Renal cortical epithelial cell (primary cell): Measurements from ENCODE around the gene KRCC1. TPM values are rescaled to one million over a fixed set of nuclear protein-coding genes. Genes with fewer than 3 reads are reported as not detected.

Source experiments
- DNase-seq: peaks from one replicate; pipeline ENCODE4 v3.0.0-alpha.2; 2011; ENCODE audit warnings: low read depth
- total RNA-seq: library from RNA; depleted of rRNA; stranded (reverse); fragments of >200 nt; gene quantifications from 2 replicates; pipeline ENCODE4 v1.2.3, GENCODE V29; 2014

Gene KRCC1
- total RNA-seq = 30.7 and 31.6 TPM in 2 replicates

DNA sequence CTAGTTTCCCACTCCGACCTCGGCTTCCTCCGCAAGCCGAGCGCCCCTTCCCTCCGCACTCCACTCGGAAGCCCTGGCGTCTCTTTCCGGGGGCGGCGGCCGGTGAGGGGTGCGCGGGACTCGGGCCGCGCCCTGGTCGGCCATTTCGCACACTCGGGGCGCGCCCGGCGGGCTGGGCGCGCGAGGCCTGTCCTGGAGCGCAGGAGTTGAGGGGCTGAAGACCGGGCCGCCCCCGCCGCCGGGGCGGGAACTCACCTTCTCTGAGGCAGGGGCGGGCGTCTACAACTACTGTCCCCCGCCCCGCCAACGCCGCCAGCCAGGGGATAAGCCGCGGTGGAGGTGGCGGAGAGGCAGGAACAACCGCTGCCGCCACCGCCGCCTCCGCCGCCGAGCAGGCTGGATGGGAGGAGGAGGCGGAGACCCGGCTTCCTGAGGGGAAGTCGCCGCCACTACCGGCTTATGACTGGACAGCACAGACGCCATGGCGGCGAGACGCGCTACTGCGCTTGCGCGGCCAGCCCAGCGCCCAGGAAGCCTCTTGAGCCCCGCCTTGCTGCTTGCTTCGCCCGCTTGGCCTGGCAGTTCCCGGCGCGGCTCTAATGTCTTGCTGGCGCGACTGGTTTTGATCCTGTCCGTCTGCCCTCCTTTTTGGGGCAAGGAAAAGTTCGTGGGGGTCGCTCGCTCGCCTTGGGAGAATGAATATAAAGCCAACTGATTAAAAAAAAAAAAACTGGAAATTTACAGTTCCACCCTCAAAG is at the start of gene KRCC1:
Gene KRCC1 (minus strand): TSS at position 413 of the 758 bp plus-strand sequence. CDS start 27,220 bp downstream, outside the sequence.
- peak; percentile 93 for DNase-seq

DNA sequence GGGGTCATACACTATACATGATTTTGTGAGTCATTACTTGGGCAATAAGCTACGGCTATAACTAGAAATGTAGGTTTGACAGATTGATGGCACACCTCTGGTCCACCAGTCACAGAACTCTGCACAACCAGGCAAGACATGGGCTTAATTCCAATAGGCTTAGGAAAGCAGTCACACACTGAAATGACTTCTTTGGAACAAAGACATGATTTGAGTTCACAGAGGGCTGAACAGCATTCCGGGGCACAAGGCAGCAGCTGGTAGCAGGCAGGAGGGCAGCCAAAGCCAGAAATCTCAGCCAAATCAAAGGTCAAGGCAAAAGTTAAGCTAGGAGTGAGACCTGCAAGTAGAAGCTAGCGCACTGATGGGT is 44.9 kb upstream of the KRCC1 start:
- no peak for DNase-seq

DNA sequence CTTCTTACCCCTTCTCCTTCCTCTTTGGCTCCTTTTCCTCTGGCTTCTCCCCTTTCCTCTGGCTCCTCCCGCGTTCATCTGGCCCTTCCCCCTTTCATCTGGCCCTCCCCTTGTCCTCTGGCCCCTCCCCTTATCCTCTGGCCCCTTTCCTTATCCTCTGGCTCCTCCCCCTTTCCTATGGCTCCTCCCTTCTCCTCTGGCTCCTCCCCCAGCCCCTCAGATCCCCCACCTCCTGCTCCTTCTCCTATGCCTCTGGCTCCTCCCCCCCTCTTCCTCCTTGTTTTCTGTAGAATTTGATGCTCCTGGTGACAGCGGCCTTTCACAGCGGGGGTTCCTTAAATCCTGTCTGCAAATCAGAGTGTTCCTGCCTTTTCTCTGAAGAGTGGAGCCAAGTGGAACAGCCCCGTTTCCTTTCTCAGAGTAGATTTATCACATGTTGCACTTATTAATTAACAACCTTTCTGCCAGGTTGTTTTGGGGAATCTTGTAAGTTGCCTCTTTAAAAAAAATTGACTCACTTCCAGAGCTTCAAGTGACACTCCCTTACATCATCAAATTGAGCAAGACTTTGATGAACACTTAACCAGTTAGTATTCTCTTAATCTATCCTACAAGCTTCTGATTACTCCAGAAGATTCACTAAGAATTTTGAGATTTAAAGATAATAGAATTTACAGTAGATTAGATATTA is 44.4 kb upstream of the KRCC1 start:
- DNase-seq = peak; percentile 86

DNA sequence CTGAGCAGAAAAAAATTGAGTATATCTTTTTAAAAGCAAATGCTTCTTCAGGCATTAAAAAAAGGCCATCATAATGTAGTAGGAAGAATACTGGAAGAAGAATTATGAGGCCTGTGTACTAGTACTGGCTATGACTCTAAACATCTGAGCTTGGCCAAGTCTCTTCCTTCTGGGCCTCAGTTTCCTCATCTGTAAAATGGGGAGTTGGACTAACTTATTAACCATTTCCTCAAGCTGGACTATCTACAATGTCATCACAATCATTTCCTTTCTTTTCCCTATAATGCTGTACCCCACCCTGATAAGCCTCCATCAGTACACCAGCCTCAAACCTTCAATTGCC is 42.9 kb upstream of the KRCC1 start:
- DNase-seq = no peak

DNA sequence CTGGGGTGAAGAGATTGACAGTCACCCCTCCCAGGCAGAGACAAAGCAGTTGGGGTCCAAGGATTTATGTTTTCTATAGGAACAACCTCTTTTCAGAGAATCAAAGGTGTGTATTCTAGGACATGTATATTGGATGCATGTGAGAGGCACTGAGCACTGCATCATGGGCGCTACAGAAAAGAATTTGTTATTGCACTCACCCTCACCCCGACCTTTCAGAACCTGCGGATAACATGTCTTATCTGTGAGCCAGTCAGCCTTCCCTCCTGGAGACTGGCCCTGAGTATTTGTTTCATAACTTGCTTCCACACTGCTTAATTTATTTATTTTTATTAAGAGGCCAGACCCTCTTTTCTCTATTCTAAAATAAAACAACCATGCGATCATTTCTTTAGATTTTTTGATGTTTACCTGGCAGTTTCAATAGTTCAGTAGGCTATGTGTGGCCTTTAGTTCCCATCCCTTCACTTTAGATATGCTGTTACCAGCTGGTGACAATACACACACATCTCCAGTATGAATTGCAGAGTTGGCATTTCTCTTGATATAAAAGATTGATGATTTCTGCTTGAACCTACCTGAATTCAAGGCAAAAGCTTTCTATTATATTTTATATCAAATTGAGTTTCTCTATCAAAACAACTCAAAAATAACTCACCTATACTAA is 42.4 kb upstream of the KRCC1 start:
- no peak for DNase-seq

DNA sequence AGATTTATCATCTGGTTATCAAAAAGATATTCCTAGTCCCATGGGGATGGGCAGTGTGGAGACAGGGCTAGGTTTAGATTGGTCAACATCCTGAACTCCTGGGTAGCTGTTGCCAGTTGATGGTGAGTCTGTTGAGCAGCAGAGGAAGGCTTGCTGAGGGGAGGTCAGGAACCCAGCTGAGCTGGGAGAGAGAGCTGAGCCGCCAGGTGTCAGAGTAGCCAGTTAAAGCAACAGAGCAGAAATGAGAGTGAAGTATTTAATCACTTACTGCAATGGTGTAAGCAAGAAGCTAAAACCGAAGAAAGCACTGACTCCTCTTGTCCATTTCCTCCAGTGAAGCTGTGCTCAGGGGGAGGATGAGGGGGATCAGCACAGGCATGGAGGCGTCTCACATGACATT is 41.6 kb upstream of the KRCC1 start:
- DNase-seq = no peak

DNA sequence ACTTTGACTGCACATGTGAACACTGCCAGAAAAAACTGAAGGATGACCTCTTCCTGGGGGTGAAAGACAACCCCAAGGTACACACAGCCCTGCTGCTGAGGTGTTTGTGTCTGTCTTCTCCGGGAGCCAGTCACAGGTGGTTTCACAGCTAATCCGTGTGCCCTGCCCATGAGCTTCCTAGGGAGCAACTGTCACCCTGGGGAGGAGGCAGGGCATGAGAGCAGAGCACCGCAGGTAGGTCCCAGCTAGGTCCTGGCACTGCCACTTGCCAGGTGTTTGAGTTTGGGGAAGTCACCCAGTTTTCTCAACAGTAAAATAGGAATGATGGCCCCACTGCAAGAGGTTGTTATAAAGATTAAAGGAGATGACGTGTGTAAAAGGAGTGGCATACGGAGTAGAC is 41.1 kb upstream of the KRCC1 start:
- no peak for DNase-seq

DNA sequence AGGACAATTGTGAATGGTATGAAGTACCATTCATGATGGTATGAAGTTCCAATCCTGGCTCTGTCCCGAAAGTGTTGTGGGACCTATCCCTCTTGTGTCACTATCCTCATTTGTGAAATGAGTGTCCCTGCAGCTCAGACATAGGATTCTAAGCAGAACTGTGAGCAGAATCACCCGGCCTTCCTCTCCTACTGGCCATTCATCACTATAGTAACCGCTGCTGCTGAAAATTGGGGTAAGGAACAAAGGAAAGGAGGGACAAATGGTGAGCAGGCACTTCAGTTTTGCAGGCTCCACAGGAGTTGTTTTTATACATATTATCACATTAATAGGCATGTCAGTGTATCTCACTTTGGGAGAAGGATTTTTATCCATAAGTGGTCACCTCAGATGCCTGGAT is 39.4 kb upstream of the KRCC1 start:
- no peak for DNase-seq

DNA sequence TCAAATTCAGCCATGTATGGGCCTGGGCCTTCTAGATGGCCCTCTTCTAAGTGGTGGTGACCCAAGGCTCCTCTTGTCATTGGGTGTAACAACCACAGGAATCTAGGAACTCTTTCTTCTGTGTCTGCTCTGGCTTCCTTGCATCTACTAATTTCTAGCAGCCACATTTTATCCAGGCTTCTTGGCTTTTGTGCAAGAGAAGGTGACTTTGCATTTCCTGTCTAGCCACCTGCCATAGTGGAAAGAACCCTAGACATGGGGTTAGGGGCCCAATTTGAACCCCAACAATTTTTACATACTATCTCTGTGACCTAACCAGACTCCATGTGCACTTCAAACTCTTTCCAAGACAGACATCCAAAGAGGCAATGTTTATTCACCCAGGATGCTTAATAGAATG is 37.2 kb upstream of the KRCC1 start:
- no peak for DNase-seq

DNA sequence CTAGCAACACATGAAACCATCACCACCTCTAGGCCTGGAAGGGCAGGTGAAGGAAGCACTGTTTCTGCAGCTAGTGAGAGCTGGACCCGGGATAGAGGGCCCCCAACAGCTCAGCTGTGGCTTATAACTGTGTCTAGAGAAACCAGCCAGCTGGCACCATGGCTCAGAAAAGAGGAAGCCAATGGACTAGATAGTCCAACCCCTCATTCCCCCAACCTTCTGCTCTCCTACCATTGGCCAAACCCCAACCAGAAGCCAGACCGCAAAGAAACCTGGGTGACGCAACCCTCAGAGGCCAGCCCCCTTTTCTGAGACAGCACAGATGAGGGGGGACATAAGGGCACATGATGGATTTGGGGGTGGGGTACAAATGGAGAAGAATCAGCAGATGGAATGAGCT is 36.4 kb upstream of the KRCC1 start:
- no peak for DNase-seq

DNA sequence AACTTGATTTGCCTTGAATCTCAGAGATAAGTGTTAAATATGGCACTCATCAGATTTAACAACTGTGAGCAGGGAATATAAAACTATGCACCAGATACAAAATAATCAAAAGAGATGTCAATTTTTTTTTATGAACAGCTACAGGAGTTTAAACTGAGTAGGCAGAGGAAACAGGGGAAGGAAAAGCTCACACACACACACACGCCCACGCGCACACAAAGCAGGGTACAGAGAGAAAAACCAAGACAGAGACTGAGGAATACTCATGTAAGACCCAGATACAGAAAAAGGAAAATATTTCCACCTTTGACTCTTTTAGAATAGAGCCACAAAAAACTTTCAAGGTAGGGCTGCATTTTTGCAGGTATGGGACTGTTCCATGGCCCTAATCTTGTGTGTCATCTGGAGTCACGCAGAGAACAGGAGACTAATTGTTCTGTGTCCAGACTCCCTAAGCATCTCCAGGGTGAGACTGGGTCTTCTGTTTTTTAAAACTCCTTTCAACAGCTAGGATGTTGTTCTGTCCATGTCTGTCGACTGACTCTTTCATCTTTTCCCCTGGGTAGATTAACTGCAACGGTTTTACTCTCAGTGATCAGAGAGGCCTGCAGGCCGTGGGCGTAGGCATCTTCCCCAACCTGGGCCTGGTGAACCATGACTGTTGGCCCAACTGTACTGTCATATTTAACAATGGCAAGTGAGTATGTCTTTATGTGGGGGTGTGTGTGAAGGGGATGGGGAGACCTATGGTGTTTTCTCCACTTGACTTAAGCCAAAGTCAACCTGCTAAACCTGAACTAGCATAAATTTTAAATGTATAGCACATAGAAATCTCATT is 35.1 kb upstream of the KRCC1 start:
- DNase-seq = no peak

DNA sequence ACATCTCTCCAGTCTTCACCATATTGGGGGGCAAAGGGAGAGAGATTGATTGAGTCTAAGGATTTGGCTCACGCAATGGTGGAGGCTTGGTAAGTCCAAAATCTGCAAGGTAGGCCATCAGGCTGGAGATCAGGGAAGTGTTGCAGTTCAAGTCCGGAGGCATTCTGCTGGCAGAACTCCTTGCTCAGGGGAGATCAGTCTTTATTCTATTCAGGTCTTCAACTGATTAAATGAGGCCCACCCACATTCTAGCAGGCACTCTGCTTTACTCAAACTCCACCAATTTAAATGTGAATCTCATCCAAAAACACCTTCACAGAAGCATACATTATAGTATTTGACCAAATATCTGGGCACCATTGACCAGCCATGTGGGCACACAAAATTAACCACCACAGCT is 33.4 kb upstream of the KRCC1 start:
- DNase-seq = no peak

DNA sequence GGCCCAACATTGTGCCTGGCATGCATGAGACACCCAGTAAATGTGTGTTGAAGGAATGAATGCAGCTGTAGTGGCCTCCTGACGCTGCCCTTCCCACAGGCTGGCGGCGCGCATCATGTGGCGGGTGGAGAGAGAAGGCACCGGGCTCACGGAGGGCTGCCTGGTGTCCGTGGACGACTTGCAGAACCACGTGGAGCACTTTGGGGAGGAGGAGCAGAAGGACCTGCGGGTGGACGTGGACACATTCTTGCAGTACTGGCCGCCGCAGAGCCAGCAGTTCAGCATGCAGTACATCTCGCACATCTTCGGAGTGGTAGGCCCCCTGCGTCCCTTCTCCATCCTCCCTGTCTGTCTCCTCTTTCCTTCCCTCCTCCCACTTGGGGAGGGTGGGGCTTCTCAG is 32.2 kb upstream of the KRCC1 start:
- DNase-seq = no peak

DNA sequence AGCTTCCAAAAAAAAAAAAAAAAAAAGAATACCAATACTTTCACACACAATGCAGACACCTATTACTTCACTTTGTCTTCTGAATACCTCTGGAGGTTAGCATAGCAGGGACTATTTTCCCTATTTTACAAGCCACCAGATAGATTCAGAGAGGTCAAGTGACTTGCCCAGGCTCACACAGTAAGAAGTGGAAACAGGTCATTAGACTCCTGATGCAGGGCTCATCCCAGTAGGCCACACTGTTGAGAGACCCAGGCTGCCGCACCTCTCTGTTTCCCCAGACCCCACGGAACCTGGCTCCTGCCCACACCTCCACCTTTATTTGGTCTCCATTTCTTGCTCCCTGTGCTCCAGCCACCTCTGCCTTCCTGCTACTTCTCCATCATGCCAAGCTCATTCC is 31.5 kb upstream of the KRCC1 start:
- no peak for DNase-seq

DNA sequence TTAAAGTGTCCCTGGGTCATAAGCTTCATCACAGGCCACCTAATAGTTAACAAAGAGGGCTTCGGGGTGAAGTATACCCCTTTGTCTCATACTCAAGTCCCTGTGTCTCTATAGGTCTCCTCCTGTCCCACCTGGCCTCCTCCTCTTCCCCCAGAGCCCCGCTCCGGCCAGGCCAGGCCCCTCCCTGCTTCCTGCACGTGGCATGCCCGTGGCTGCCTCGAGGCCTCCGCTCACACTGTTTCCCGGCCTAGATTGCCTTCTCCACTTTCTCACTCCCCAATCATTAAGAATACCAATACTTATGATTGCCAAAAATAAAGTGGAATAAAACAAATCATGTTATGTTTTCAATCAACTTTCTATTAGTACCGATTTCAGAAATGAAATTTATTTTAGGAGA is 30.8 kb upstream of the KRCC1 start:
- DNase-seq = no peak

DNA sequence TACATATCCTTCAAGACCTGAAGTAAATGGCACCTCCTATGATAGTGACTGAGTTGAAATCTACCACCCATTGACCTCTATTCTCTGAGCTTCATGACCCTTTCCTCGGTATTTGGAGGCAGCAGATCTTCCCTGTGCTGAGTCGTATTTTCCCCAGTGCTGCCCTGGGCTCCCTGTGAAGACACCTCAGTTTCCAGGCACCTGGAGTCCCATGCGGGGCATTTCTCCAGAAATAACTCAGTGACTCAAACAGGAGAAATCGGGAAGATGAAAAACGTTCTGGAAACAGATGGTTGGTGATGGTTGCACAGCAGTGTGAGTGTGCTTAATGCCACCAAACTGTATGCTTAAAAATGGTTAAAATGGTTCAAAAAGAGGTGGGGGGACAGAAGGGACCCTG is 30.0 kb upstream of the KRCC1 start:
- DNase-seq = no peak

DNA sequence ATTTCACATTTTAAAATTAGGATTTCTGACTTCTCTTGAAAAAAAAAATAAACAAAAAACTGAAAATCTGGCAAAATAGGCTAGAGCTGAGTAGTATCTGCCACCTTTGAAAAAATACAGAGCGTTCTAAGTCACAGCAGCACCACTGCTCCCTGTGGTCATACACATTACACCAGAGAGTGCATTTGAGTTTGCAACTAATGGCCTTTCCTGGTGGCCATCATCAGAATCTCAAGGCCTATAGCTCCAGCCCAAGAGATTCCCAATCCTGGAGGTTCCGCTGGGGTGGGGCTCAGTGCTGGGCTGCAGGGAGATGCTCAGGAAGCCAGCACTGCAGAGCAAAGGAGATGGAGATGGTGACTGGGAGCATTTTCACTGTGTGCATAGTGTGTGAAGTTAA is 29.5 kb upstream of the KRCC1 start:
- DNase-seq = no peak

DNA sequence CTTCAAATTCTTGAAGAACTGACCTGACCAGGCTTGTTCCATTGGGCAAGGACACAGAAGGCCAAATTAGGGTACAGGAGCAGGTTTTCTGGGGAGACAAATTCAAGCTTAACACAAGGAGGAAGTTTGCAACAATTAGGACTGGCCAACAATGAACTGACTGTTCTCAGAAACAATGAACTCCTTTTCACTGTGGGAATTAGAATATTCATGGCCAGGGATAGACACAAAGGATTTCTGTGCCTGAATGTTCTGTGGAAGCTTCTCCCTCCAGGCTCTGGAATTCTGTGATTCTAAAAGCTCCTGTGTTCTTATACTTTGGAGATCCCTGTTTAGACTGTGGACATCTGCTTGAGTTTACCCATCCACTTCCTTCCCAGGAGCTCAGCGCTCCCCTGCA is 27.2 kb upstream of the KRCC1 start:
- DNase-seq = no peak

DNA sequence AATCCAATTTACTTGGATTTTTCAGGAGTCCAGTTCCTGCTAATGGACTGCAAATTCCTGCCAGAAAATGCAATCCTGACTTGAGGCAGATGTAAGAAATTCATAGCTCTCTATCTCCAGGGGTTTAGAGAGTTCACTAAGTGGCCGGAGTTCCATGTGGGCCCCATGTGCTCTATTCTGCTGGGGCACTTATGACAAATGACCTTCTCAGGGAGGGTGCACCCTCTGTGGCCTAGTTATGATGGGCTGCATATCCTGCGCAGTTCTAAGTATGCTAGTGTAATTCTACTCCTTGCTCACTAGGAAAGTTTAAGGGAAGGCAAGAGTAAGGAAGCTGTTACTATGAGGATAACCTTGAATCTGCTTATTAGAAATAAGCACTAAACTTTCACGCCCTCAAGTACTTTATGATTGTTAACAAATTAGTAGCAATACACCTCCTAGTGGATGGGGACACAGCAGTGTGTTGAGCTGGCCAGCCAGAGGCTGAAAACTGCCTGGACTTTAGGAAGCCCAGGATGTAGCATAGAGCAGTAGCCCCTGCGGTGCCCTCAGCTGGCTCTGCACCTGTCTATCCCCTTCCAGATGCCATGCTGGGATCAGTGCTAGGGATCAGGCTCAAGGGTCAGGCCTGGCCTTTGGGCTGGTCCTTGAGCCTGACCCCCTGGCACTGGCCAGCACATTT is 26.5 kb upstream of the KRCC1 start:
- DNase-seq = no peak

DNA sequence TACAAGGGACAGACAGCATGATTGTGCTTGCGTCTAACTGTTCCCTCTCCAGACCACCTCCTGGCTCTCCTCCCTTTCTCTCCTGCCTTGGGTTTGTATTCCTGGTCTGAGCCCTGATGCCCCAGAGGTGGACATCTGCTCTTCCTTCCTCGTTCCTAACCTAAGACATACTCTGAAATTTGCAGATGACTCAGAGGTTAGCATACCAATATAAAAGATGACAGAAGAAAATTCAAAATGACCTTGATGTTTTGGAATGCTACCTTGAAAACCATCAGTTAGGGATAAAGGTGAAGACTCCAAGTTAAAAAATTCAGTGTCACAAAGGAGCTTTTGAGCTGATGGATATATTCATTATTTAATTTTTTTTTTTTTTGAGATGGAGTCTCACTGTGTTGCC is 25.0 kb upstream of the KRCC1 start:
- no peak for DNase-seq

DNA sequence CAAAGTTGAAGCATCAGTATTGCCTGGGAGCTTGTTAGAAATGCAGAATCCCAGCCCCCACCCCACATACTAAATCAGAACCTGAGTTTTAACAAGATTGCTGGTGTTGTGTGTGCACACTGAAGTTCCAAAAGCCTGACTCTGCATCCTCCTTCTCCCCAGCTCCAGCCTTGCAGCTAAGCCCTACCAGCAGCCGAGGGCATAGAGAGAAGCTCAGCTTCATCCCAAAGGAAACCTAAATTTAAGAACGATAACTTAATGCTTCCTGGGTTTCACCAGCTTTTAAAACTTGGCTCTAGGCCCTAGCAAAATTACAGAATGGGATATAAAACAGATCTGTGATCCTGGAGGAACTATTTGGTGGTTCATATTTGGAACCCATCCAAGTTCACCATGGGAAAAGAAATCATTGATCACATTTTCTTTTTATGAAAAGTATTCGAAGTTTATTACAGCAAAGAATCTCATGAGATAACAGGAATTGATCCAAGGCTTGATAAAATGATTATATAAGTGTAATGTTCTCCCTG is 23.1 kb upstream of the KRCC1 start:
- DNase-seq = no peak

DNA sequence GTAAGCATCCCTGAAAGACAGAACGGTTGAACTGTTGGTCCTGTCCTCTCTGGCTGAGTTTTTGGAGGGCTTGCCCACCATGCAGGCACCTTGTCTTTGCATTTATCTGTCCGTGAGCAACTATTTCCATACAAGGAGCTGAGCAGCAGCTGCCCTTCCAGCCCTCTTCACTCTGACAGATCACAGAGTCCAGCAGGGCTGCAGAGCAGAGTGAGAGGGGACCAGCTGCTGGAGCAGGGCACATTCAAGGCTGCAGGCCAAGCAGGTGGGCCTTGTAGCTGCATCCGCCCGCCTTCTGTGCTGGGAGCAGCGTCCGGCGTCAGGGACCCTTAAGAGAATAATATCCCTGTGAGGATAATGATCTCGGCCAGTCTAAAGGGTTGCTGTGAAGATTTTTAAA is 21.5 kb upstream of the KRCC1 start:
- DNase-seq = no peak
